Caco-2 (cell line): ENCODE measurements around the gene UNC13C. TPM values are rescaled to one million over a fixed set of nuclear protein-coding genes. Genes with fewer than 3 reads are reported as not detected.

ENCODE experiments used
- BruUV-seq: library from RNA; stranded (reverse); fragments of 400-500 nt; replicated peaks from 2 replicates; lab custom pipeline; 2021; lab: Mats Ljungman, UMichigan
- CTCF ChIA-PET: fragments of 300-600 bp; sonication (Branson Sonifier 250); formaldehyde crosslinking; loops from one replicate; lab custom pipeline; 2022; ENCODE audit warnings: antibody characterized with exemption; lab: Charles Lee
- POLR2A ChIA-PET: fragments of 300-600 bp; sonication (Branson Sonifier 250); formaldehyde crosslinking; loops from one replicate; lab custom pipeline; 2022; ENCODE audit warnings: antibody characterized with exemption; lab: Charles Lee
- DNase-seq, 2 experiments: peaks; one replicate each; pipeline versions ENCODE4 v3.0.0 to v3.0.0-alpha.2; 2020 to 2022
- H3K27me3 ChIP-seq: replicated peaks from 2 replicates; pipeline ENCODE4 v1.6.0; 2011; ENCODE audit warnings: low read length; ENCODE audit not compliant: control insufficient read depth, insufficient read depth
- H3K36me3 ChIP-seq: 2 replicates; pipeline ENCODE4 v1.5.1; 2011; ENCODE audit warnings: low read length; ENCODE audit not compliant: control insufficient read depth, insufficient read depth
- H3K4me1 ChIP-seq: fragments of 250-450 bp; sonication (Bioruptor Pico); 2 replicates; pipeline ENCODE4 v1.5.1; 2020; ENCODE audit warnings: mild to moderate bottlenecking
- H3K4me3 ChIP-seq: 2 replicates; pipeline ENCODE4 v1.5.1; 2011; ENCODE audit warnings: low read depth, mild to moderate bottlenecking, control low read depth, low read length
- H3K9me3 ChIP-seq: fragments of 250-450 bp; sonication (Bioruptor Pico); 2 replicates; pipeline ENCODE4 v1.5.1; 2020; ENCODE audit warnings: mild to moderate bottlenecking, moderate library complexity
- H3K27ac Mint-ChIP-seq: one replicate; pipeline ENCODE4 v1.8.0; 2022; ENCODE audit warnings: mixed read lengths; ENCODE audit not compliant: unreplicated experiment
- H3K27me3 Mint-ChIP-seq: one replicate; pipeline ENCODE4 v1.8.0; 2022; ENCODE audit warnings: mixed read lengths; ENCODE audit not compliant: insufficient read depth, unreplicated experiment
- H3K36me3 Mint-ChIP-seq: one replicate; pipeline ENCODE4 v1.8.0; 2022; ENCODE audit warnings: mild to moderate bottlenecking, mixed read lengths; ENCODE audit not compliant: insufficient read depth, unreplicated experiment
- H3K4me1 Mint-ChIP-seq: one replicate; pipeline ENCODE4 v1.8.0; 2022; ENCODE audit warnings: low read depth, mixed read lengths; ENCODE audit not compliant: unreplicated experiment
- H3K4me3 Mint-ChIP-seq: one replicate; pipeline ENCODE4 v1.8.0; 2022; ENCODE audit warnings: mild to moderate bottlenecking, moderate library complexity, mixed read lengths; ENCODE audit not compliant: unreplicated experiment
- H3K9me3 Mint-ChIP-seq: one replicate; pipeline ENCODE4 v1.8.0; 2022; ENCODE audit warnings: mixed read lengths; ENCODE audit not compliant: unreplicated experiment
- CTCF ChIP-seq, 2 experiments: fragments of 200-600 bp in 1 of 2; IDR thresholded peaks; 1 replicate in 1 of 2; 2 replicates in 1 of 2; pipeline versions ENCODE4 v1.5.1 to v1.8.0; 2011 to 2022; ENCODE audit warnings: antibody characterized with exemption in 1 of 2, control low read depth in 1 of 2, inconsistent platforms in 1 of 2, low read depth in 1 of 2, low read length in 1 of 2, mild to moderate bottlenecking in 1 of 2, moderate library complexity in 1 of 2; ENCODE audit not compliant: insufficient read depth in 1 of 2, severe bottlenecking in 1 of 2, unreplicated experiment in 1 of 2
- intact Hi-C: fragments of 100-400 bp; cut with micrococcal nuclease; formaldehyde crosslinking; loops from one replicate; pipeline ENCODE4 v1.10.0; 2022; ENCODE audit not compliant: unreplicated experiment
- total RNA-seq: library from RNA; stranded (reverse); gene quantifications from 2 replicates; pipeline ENCODE4 v1.2.3, GENCODE V29; 2022

The UNC13C gene
- total RNA-seq, 1 experiment from 2014 or later, result 2.9 TPM

- Mint-ChIP-seq H3K27ac (no peak overlapping the region), H3K4me1 (no peaks in the 10 kb centered on the region), H3K4me3 (no peak overlapping the region), H3K36me3 (no peaks in the 10 kb centered on the region), H3K9me3 (no peaks in the 10 kb centered on the region), H3K27me3 (no peaks in the 10 kb centered on the region)
- H3K4me1 ChIP-seq, result no peaks in the 10 kb centered on the region
- CTCF ChIA-PET, result no interaction called here
- intact Hi-C loops, result no loop called here
- H3K9me3 ChIP-seq, result no peaks in the 10 kb centered on the region
- BruUV-seq, result no TSS peak
- H3K36me3 ChIP-seq, result no peaks in the 10 kb centered on the region
- no peak for DNase-seq
- no peak for TF ChIP-seq CTCF (IDR thresholded peaks at IDR 0.05; ENCODE audit: insufficient read depth in 1 of 2, low read depth in 1 of 2, low read length in 1 of 2, severe bottlenecking in 1 of 2, unreplicated experiment in 1 of 2)
- H3K27me3 ChIP-seq, result no peaks in the 10 kb centered on the region
- no peak overlapping the region for H3K4me3 ChIP-seq
- POLR2A ChIA-PET, result no interaction called here
These were observed 309.8 kb downstream of the UNC13C start for GRCh38 chr15:54288049-54288448.

- H3K9me3 Mint-ChIP-seq, result no peaks in the 10 kb centered on the region
- Histone ChIP-seq H3K9me3 (no peaks in the 10 kb centered on the region), H3K4me3 (no peak overlapping the region), H3K36me3 (no peaks in the 10 kb centered on the region), H3K4me1 (no peaks in the 10 kb centered on the region), H3K27me3 (no peaks in the 10 kb centered on the region)
- H3K27ac Mint-ChIP-seq, result no peak overlapping the region
- H3K4me1 Mint-ChIP-seq, result no peaks in the 10 kb centered on the region
- no TSS peak for BruUV-seq
- no peaks in the 10 kb centered on the region for H3K36me3 Mint-ChIP-seq
- ChIA-PET POLR2A (no interaction called here), CTCF (no interaction called here)
- no peaks in the 10 kb centered on the region for H3K27me3 Mint-ChIP-seq
- intact Hi-C loops, result no loop called here
- no peak for DNase-seq
- H3K4me3 Mint-ChIP-seq, result no peak overlapping the region
- no peak for TF ChIP-seq CTCF (IDR thresholded peaks at IDR 0.05; ENCODE audit: insufficient read depth in 1 of 2, low read depth in 1 of 2, low read length in 1 of 2, severe bottlenecking in 1 of 2, unreplicated experiment in 1 of 2)
These were observed 311.4 kb downstream of the UNC13C start for GRCh38 chr15:54289590-54290136.

DNA sequence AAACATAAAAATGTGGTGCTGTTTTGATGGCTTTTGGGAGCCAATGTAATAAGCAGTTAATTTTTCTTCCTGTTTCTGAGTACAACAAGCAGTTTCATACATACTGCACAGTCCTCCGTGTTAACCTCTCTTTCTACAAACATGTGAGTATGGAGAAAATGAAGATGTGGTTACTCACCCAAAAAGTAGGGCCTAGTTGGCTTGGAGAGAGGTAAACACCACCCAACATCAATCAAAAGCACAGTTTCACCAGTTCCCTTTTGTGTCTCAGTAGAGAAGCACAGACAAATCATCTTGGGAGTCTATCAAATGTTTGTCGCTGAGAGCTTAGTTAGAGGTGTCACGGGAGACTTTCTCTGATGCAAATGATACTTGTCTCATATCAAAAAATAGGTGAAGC is 320.2 kb downstream of the UNC13C start:
- Mint-ChIP-seq H3K36me3 (peaks cover 6% of the 10 kb centered on the region), H3K4me3 (no peak overlapping the region), H3K27ac (no peak overlapping the region), H3K4me1 (no peaks in the 10 kb centered on the region), H3K27me3 (no peaks in the 10 kb centered on the region), H3K9me3 (no peaks in the 10 kb centered on the region)
- no TSS peak for BruUV-seq
- intact Hi-C loops, result no loop called here
- no peaks in the 10 kb centered on the region for H3K9me3 ChIP-seq
- no peaks in the 10 kb centered on the region for H3K4me1 ChIP-seq
- TF ChIP-seq CTCF (IDR thresholded peaks at IDR 0.05; ENCODE audit: insufficient read depth in 1 of 2, low read depth in 1 of 2, low read length in 1 of 2, severe bottlenecking in 1 of 2, unreplicated experiment in 1 of 2), result no peak
- no peak for DNase-seq
- H3K36me3 ChIP-seq, result no peaks in the 10 kb centered on the region
- no peaks in the 10 kb centered on the region for H3K27me3 ChIP-seq
- H3K4me3 ChIP-seq, result no peak overlapping the region
- POLR2A ChIA-PET, result no interaction called here
- CTCF ChIA-PET, result no interaction called here
